ENCODE data around the gene PAX8. TPM values are rescaled to one million over a fixed set of nuclear protein-coding genes. Genes with fewer than 3 reads are reported as not detected.
"Not testable (repeated sequence)": the region's sequence is repeated elsewhere in the genome, so short reads cannot be mapped to it uniquely, and the experiment has no call there.

The PAX8 gene
- total RNA-seq, 1 donor from 2014 or later: 1.6 TPM

DNA sequence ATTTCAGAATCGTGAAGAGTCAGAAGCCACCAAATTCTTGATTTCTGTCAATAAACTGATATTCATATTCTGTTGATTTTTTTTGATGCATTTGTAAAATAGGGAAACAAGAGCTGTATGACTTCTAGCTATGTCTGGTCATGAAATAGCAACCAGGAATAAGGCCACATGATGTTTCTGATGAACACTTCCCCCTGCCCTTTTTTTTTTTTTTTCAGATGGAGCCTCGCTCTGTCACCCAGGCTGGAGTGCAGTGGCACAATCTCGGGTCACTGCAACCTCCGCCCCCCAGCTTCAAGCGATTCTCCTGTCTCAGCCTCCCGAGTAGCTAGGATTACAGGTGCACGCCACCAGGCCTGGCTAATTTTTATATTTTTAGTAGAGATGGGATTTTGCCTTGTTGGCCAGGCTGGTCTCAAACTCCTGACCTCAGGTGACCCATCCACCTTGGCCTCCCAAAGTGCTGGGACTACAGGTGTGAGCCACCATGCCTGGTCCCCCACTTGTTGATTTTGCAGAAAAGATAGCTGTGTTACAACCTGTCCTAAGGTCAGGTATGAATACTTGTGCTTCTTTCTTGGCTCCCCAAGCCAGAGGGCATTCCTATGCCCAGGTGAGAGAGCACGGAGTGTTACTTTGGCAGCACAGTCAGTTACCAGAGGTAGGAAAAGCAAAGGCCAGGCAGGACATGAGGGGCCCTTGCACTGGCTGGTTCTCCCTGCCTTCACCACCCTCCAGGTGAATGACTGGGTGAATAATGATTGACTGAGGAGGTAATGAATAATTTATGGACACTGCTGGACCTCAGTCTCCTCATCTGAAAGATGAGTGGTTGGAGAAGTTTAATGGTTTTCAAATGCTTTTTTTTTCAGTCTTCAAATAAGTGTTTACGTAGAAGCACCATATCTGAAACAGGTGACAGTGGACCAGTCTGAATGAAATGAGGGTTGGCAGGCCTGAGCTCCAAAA is 39.6 kb downstream of the PAX8 start:
- TF ChIP-seq, protein P1, sequence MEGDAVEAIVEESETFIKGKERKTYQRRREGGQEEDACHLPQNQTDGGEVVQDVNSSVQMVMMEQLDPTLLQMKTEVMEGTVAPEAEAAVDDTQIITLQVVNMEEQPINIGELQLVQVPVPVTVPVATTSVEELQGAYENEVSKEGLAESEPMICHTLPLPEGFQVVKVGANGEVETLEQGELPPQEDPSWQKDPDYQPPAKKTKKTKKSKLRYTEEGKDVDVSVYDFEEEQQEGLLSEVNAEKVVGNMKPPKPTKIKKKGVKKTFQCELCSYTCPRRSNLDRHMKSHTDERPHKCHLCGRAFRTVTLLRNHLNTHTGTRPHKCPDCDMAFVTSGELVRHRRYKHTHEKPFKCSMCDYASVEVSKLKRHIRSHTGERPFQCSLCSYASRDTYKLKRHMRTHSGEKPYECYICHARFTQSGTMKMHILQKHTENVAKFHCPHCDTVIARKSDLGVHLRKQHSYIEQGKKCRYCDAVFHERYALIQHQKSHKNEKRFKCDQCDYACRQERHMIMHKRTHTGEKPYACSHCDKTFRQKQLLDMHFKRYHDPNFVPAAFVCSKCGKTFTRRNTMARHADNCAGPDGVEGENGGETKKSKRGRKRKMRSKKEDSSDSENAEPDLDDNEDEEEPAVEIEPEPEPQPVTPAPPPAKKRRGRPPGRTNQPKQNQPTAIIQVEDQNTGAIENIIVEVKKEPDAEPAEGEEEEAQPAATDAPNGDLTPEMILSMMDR (IDR thresholded peaks at IDR 0.05): no peak
- no peak for ATAC-seq
- Histone ChIP-seq H3K9me3 (no peaks in the 10 kb centered on the region), H3K36me3 (no peaks in the 10 kb centered on the region), H3K4me3 (no peak overlapping the region), H3K27ac (no peak overlapping the region), H3K4me1 (peaks cover 19% of the 10 kb centered on the region), H3K27me3 (no peaks in the 10 kb centered on the region)
- no peak for DNase-seq
- intact Hi-C loops (cut with DNase I): no loop called here

DNA sequence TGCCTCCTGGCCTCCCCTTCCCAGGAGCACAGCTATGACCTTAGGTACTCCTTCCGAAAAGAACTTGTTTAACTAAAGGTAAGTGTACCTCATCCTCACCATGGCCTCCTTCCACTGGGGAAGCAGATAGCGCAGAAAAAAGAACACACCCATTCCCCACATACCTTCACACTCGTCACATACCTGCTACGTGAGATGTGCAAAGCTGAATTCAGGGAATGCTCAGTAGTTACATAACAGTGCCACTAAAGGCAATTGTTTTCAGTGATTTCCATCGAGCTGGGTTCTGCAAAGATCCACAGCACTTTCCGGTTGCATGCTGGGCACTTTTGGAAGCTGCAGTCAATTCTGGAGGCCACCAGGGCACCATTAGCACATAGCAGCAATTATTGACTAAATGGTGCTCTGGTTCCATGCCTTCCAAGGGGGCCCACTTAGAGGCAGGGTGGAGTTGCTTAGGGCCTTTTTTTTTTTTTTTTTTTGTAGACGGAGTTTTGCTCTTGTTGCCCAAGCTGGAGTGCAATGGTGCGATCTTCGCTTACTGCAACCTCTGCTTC is 41.0 kb downstream of the PAX8 start:
- Histone ChIP-seq H3K4me3 (no peak overlapping the region), H3K4me1 (peaks cover 19% of the 10 kb centered on the region), H3K27me3 (no peaks in the 10 kb centered on the region), H3K36me3 (no peaks in the 10 kb centered on the region), H3K27ac (no peak overlapping the region), H3K9me3 (no peaks in the 10 kb centered on the region)
- intact Hi-C loops (cut with DNase I): no loop called here
- ATAC-seq (peak; percentile 3), DNase-seq (no peak)
- TF ChIP-seq, protein P1 (IDR thresholded peaks at IDR 0.05): no peak

DNA sequence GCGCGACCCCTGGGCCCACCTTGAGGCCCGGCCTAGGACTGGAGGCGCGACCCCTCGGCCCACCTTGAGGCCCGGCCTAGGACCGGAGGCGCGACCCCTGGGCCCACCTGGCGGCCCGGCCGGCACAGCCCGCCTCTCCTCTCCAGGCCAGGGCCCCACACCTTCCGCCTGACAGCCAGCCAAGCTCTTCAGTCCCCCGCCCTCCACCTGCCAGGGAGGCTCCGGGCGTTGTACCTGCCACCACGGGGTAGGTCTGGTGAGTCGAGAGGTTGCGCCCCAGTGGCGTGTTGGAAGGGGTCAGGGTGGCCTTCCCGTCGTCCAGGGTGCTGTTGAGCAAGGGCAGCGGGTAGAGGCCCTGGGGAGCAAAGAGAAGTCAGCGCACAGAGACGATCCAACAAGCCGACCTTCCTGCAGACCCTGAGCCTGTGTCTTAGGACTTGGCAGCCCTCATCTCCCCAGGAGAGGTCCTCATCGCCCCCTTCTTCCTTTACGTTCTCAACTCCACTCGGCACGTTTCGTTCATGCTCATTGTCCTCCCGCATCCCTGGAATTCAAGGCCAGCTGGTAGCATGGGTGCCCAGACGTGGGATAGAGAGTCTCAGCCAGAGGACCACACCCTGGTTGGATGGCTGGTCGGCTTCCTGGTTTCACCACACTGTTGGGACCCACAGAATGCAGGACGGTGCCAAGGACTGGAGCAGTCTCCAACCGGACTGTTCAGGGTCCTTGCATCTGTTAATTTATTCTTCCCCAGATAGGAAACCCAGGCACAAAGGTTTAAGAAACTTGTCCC is 42.2 kb downstream of the PAX8 start:
- H3K36me3 ChIP-seq: no peaks in the 10 kb centered on the region
- H3K4me3 ChIP-seq: peak overlapping the region; percentile 42
- H3K9me3 ChIP-seq: no peaks in the 10 kb centered on the region
- H3K4me1 ChIP-seq: peaks cover 19% of the 10 kb centered on the region
- TF ChIP-seq, protein P1 (IDR thresholded peaks at IDR 0.05): no peak
- ATAC-seq: peak; percentile 57
- peak; percentile 79 for DNase-seq
- no peaks in the 10 kb centered on the region for H3K27me3 ChIP-seq
- intact Hi-C loops (cut with DNase I): no loop called here
- no peak overlapping the region for H3K27ac ChIP-seq

DNA sequence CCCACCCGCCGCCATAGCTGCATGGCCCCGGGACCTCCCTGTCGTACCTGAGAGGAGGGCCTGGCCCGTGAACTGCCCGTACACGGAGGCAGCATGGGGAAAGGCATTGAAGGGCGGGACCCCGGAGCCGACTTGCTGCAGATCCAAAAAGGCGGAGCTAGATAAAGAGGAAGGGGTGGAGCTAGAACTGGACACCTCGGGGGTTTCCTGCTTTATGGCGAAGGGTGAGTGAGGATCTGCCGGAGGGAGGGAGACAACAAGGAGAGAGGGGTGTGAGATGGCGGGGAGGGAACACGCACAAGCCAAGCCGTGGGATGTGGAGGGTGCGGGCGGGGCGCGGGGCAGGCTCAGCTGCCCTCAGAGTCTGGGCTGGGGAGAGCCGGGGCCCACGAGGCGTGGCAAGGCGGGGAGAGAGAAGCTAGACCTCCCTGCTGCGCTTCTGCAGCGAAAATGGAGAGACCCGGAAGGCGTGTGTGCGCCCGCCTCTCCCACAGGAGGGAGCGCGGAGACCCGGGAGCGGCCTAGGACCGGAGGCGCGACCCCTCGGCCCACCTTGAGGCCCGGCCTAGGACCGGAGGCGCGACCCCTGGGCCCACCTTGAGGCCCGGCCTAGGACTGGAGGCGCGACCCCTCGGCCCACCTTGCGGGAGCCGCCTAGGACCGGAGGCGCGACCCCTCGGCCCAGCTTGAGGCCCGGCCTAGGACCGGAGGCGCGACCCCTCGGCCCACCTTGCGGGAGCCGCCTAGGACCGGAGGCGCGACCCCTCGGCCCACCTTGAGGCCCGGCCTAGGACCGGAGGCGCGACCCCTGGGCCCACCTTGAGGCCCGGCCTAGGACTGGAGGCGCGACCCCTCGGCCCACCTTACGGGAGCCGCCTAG is 43.1 kb downstream of the PAX8 start:
- H3K4me3 ChIP-seq: peak overlapping the region; percentile 42
- H3K36me3 ChIP-seq; H3K9me3 ChIP-seq; DNase-seq; H3K27me3 ChIP-seq; intact Hi-C loops (cut with DNase I): not testable (repeated sequence)
- peaks cover 16% of the 10 kb centered on the region for H3K4me1 ChIP-seq
- peak overlapping the region; percentile 55 for H3K27ac ChIP-seq
- ATAC-seq: peak; percentile 74

DNA sequence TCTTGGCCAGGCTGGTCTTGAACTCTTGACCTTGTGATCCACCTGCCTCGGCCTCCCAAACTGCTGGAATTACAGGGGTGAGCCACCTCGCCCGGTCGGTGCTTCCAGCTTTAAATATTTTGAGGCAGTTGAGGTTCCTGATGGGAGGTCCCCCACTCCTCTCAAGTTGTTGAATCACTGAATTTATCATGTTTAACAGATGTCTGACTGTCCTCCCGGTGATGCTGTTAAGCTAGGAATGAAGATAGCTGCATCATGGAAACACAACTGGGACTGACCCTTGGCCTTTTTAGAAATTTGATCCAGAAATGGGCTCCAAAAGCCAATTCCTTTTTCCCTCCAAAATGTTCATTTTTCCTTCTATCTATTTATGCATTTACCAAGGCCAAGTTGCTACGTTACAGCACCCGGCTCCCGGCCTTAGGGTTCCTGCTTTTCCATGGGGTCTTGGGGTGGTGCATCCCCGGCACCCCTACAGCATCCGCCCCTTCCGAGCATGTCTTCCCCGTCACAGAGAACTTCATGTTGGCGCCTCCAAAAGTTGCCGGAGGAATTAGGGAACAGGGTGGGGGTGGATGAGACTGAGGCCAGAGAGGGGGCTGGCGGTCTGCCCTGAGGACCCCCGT is 43.9 kb downstream of the PAX8 start:
- TF ChIP-seq, protein P1 (IDR thresholded peaks at IDR 0.05): no peak
- H3K4me1 ChIP-seq: peaks cover 13% of the 10 kb centered on the region
- intact Hi-C loops (cut with DNase I): no loop called here
- ATAC-seq (no peak), DNase-seq (no peak)
- H3K4me3 ChIP-seq: peak overlapping the region; percentile 42
- H3K9me3 ChIP-seq: no peaks in the 10 kb centered on the region
- H3K27me3 ChIP-seq: no peaks in the 10 kb centered on the region
- no peak overlapping the region for H3K27ac ChIP-seq
- H3K36me3 ChIP-seq: no peaks in the 10 kb centered on the region

All from upper lobe of right lung (tissue), 1 donor.